Middle frontal gyrus (tissue), 1 donor: ENCODE measurements around the gene ZNF536.
"Not testable (repeated sequence)": the region's sequence is repeated elsewhere in the genome, so short reads cannot be mapped to it uniquely, and the experiment has no call there.

ENCODE experiments used
- DNase-seq: peaks from one replicate; pipeline ENCODE4 v3.0.0-alpha.2; 2015; ENCODE audit warnings: low spot score; ENCODE audit errors: extremely low spot score

Gene ZNF536

GRCh38 chr19:30481823-30482222 lies 109.6 kb downstream of the ZNF536 start:
- DNase-seq: no peak

DNA sequence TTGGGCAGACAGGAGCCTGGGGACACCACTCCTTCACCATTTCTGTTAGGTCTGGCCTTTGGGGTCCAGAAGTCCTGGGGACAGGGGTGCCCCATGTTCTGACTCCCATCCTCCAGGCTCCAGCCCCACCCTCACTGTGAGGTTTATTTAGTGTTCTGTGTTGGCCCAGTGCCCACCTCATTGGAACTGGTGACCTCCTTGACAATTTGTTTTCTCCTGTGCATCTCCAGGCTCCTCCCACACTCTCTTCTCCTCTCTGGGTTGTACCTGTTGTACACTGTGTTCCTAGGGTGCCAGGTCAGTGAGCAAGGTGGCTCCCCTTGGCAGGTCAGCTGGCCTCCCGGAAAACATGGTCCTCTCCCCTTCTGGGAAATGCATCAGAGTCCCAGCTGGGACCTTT lies 110.8 kb downstream of the ZNF536 start:
- no peak for DNase-seq

- not testable (repeated sequence) for DNase-seq
These were observed 114.1 kb downstream of the ZNF536 start for GRCh38 chr19:30486250-30486649.

DNA sequence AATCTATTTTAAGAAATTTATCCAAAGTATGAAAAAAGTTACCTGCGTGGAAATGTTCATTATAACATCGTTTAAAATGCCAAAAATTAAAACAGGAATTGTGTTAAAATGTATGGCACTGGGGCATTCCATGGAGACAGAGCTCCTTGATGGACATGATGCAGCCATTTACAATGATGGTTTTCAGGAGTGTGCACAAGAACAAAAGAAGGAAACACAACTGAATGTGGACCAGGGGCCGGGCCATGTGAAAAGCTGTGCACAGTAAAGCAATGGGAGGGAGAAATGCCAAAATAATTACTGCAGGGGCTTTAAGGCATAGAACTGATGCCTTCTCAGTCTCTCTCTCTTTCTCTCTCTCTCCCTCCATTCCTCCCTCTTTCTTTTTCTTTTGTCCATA lies 115.0 kb downstream of the ZNF536 start:
- no peak for DNase-seq

- no peak for DNase-seq
These were observed 116.0 kb downstream of the ZNF536 start for GRCh38 chr19:30488191-30488590.

- DNase-seq: no peak
These were observed 118.6 kb downstream of the ZNF536 start for GRCh38 chr19:30490760-30491159.

- no peak for DNase-seq
These were observed 120.5 kb downstream of the ZNF536 start for GRCh38 chr19:30492586-30493270.

DNA sequence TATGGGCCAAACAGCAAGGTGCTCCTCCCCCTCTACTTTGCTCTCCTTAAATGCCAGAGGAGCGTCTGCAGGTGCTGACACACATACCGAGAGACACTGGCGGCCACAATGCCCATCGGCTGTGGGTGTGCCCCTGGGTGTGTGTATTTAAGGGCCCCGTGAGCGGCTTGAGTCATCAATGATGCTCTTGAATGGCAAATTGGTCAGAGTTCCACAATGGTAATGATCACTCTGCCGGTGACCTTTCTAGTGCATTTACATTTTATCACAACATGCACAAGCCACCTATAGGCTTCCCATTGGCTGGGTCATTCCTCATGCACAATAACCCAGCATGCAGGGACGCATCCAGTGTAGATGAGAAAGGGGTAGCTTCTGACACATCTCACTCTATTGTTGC lies 124.8 kb downstream of the ZNF536 start:
- no peak for DNase-seq

DNA sequence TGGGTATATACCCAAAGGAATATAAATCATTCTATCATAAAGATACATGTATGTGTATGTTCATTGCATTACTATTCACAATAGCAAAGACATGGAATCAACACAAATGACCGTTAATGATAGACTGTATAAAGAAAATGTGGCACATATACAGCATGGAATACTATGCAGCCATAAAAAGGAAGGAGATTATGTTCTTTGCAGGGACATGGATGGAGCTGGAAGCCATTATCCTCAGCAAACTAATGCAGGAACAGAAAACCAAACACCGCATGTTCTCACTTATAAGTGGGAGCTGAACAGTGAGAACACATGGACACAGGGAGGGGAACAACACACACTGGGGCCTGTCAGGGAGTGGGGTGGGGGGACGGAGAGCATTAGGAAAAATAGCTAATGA lies 125.9 kb downstream of the ZNF536 start:
- not testable (repeated sequence) for DNase-seq

- no peak for DNase-seq
These were observed 126.5 kb downstream of the ZNF536 start for GRCh38 chr19:30498707-30499106.

- no peak for DNase-seq
These were observed 132.1 kb downstream of the ZNF536 start for GRCh38 chr19:30504272-30504671.

GRCh38 chr19:30512176-30513081 lies 140.2 kb downstream of the ZNF536 start:
- no peak for DNase-seq

DNA sequence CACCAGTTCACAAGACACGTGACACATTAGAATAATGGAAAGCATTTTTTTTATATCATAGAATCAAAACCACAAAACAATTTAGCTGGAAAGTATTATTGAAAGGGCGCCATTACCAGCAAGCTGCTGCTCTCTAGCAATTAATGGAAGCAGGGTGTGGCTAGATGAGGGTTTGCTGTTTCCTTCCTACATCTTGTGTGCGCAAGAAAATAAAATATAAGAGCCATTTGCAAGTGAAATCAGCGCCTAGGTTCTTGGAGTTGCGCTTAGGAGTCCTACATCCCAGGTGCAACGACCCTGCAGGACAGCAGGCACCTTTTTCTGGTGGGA lies 140.9 kb downstream of the ZNF536 start:
- no peak for DNase-seq

- DNase-seq: no peak
These were observed 143.9 kb downstream of the ZNF536 start for GRCh38 chr19:30516111-30516510.

- DNase-seq: no peak
These were observed 144.3 kb downstream of the ZNF536 start for GRCh38 chr19:30516531-30516930.

GRCh38 chr19:30518965-30519606 lies 146.9 kb downstream of the ZNF536 start:
- no peak for DNase-seq

DNA sequence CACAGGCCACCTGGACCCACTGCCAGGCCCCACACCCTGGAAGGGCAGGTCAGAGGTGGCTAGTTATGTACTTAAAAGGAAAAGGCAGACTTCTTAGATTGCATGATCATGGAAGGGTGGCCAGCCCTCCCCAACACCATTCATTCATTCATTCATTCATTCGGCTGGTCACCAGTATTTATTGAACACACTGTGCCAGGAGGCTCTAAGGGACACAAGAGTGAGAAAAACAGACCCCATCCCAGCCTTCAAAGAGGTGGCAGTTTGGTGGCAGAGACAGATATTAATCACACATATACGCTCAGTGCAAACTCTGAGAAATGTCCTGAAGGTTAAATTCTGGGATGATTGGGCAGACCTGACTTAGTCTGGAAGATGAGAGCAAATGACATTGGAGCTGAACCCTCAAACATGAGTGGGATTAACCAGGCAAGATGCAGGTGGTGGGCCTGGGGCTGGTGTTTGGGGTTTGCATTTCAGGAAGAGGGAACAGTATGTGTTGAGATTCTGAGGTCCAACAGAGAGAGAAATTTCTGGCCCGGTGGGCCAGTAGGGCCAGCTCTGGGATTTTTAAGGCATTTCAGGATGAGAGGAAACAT lies 147.5 kb downstream of the ZNF536 start:
- no peak for DNase-seq

DNA sequence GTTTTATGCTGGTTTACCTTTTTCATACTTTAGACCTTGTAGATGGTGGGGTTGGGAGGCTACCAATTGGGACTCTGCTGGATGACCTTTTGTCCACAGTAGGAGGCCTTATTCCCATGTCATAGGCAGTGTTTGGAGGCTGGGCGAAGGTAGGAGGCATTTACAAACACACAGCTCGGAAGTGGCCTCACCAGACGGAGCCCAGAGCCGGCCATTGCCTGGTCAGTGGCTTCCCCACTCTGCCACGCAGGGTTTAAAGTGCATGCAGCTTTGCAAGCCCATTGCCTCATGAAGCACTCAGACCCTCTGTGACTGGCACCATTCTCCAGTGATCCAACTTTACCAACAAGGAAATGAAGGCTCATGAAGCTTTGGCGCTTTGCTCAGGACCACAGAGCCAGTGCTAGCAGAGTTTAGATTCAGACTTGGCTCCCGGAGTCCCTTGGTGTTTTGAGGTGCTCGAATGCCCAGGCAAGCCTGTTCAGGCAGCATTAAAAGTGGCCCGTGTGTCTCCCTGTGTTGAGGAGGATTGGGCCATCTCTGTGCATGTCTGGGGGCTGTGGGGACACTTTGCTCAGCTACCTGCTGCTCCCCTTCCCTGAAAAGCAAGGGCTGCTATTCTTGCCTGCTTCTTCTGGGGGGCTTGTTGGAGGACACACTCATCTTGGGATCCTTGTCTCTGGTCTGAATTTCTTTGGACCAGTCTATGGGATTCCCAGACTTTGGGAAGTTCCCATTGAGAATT lies 148.7 kb downstream of the ZNF536 start:
- no peak for DNase-seq

GRCh38 chr19:30521937-30522336 lies 149.8 kb downstream of the ZNF536 start:
- DNase-seq: no peak

GRCh38 chr19:30522341-30522740 lies 150.2 kb downstream of the ZNF536 start:
- DNase-seq: no peak

DNA sequence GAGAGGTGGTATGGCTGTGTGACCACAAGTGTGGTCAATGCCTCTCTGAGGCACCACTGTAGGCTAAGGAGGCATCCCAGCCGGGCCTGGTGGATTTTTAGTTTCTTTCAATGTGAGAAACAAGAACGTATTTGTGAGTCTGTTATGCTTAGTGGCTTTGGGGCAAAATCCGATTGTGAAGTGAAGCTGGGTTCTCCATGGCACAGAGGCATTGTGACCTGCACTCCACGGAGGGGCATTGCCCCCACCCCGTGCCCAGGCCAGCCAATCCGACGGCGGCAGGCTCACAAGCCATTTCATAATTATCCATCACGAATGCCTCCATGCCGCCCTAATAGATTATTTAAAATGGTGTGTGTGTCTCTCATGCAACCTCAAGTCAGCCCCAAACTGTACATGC lies 151.6 kb downstream of the ZNF536 start:
- DNase-seq: no peak
